CD4-positive, alpha-beta T cell treated with Interleukin-10 for 1 hour (primary cell): ENCODE data around the gene TTLL9.
"Not testable (repeated sequence)": the region's sequence is repeated elsewhere in the genome, so short reads cannot be mapped to it uniquely, and the experiment has no call there.

ENCODE experiments used
- DNase-seq: peaks from one replicate; pipeline ENCODE4 v3.0.0-alpha.2; 2020

Gene TTLL9

GRCh38 chr20:31883829-31884228 is 13.4 kb downstream of the TTLL9 start:
- DNase-seq, result no peak

- DNase-seq, result no peak
These were observed 20.2 kb downstream of the TTLL9 start for GRCh38 chr20:31890646-31891045.

DNA sequence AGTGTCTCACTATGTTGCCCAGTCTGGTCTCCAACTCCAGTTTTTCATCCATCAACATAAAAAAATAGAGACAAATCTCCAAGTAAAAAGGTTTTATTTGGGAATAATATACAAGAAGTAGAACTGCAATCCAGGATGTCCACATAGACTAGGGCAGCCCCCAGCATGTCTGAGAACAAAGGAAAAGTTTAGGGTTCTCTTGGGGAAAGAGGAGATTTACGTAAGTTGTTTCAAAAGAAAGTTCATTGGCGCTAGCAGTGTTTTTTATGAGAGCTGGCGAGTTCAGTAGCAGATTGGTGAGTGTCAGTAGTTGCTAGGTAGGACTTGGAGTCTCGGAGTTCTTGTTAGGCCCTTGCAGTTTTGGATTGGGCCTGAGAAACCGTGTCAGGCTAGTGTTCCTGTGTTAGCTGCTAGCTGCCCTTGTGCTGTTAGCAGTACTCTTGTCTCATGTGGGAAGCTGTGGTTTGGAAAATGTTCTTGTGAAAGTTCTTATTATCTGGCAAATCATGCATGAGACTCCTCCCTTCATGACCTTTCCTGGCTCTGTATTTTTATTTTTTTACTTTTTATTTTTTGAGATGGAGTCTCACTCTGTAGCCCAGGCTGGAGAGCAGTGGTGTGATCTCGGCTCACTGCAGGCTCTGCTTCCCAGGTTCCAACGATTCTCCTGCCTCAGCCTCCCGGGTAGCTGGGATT is 24.7 kb downstream of the TTLL9 start:
- peak; percentile 49 for DNase-seq

DNA sequence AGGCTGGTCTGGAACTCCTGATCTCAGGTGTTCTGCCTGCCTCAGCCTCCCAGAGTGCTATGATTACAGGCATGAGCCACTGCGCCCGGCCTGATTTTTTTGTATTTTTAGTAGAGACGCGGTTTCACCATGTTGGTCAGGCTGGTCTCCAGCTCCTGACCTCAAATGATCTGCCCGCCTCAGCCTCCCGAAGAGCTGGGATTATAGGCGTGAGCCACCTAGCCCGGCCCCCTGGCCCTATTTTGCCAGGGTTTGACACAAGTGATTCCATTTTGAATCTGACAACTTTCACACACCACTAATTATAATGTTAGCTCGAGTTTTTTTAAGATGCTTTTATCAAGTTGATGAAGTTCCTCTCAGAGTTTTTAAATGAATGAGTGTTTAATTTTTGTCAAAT is 25.6 kb downstream of the TTLL9 start:
- no peak for DNase-seq

- DNase-seq, result no peak
These were observed 27.1 kb downstream of the TTLL9 start for GRCh38 chr20:31897541-31897940.

DNA sequence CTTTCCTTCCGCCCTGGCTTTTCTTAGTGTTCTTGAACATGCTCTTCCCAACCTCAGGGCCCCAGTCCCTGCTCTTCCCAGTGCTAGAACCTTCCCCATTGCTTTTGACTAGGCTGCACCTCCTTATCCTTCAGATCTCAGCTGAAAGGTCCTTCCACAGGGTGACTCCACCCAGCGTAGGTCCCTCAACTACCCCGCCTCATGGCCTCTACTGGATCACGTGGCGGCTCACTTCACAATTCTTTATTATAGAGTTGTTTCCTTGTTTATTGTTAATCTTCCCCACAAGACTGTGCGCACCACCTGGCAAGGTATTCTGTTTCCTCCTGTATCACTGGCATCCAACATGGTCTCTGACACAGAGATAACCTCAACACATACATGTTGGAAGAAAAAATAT is 31.2 kb downstream of the TTLL9 start:
- DNase-seq, result no peak

GRCh38 chr20:31903627-31904386 is 33.4 kb downstream of the TTLL9 start:
- DNase-seq, result no peak

DNA sequence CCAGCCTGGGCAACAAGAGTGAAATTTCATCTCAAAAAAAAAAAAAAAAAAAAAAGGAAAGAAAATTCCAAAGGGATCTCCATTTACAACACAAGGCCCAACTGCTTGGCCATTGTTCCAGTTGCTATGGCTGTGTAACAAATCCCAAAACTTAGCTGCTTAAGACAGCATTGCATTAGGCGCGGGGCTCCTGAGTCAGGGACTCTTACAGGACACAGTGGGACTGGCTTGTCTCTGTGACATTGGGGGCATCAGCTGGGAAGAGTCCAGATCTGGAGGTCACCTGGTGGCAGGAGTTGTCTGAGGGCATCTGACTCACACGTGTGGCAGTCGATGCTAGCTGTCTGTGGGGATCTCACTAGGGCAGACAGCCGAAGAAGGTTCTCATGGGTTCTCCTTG is 35.6 kb downstream of the TTLL9 start:
- no peak for DNase-seq

DNA sequence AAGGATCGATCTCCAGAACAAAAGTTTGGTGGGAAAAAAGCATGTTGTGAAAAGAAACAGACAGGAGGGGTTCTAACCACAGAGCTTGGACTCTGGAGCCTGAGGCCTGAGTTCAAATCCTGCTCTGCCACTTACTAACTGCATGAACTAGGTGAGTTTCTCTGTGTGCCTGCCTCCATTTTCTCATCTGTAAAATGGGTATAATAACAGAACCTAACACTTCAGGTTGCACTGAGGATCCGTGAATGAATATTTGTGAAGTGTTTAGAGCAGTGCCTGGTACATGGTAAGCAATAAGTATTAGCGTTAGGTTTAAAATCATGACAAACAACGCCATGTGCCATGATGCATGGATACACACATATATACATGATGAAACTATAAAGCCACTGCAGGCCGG is 36.6 kb downstream of the TTLL9 start:
- no peak for DNase-seq

- DNase-seq, result no peak
These were observed 37.6 kb downstream of the TTLL9 start for GRCh38 chr20:31908016-31908415.

- no peak for DNase-seq
These were observed 38.0 kb downstream of the TTLL9 start for GRCh38 chr20:31908424-31908823.

- DNase-seq, result no peak
These were observed 39.0 kb downstream of the TTLL9 start for GRCh38 chr20:31909253-31910070.

DNA sequence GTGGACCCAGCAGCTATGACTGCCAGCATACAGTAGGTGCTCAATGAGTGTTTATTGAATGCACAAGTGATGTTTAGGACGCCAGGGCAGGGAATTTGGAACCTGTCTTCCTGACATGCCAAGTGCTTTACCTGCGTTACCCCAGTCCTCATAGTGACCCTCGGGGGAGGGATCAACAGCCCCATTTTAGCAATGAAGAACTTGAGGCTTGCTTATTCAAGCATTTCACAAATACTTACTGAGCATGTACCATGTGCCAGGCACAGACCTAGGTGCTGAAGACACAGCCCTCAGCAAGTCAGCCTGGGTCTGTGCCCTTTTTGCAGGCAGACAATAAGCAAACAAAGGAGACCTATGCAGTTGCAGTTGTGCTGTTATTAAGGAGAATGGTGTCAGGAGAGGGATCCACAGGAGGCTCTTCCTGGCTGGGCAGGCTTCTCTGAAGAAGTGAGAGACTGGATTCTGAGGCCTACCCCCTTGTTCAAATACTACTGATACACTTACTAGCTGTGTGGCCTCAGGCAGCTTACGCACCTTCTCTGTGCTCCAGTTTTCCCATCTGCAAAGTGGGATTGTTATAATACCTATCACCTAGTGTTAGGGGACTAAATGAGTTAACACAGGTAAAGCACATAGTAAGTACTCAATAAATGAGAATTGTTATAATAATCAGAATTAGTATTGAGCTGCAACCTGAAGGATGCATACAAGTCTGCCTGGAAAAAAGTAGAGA is 39.8 kb downstream of the TTLL9 start:
- DNase-seq, result no peak

GRCh38 chr20:31913431-31914157 is 43.2 kb downstream of the TTLL9 start:
- DNase-seq, result no peak

DNA sequence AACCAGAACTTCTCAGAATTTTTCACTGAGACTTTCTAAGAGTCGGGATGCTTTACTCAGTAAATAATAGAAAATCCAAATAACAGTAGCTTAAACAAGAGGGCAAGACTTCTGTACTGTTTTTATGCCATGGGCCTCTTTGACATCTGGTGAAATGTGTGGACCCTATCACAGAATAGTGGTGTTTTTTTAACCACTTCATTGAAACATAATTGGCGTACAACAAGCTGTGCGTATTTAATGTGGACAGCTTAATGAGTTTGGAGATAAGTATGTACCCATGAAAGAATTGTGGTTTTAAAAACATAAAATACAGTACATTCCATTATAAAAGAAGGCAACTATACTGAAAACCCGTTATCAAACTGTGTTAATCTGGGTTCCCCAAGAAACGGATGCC is 43.7 kb downstream of the TTLL9 start:
- DNase-seq, result no peak

DNA sequence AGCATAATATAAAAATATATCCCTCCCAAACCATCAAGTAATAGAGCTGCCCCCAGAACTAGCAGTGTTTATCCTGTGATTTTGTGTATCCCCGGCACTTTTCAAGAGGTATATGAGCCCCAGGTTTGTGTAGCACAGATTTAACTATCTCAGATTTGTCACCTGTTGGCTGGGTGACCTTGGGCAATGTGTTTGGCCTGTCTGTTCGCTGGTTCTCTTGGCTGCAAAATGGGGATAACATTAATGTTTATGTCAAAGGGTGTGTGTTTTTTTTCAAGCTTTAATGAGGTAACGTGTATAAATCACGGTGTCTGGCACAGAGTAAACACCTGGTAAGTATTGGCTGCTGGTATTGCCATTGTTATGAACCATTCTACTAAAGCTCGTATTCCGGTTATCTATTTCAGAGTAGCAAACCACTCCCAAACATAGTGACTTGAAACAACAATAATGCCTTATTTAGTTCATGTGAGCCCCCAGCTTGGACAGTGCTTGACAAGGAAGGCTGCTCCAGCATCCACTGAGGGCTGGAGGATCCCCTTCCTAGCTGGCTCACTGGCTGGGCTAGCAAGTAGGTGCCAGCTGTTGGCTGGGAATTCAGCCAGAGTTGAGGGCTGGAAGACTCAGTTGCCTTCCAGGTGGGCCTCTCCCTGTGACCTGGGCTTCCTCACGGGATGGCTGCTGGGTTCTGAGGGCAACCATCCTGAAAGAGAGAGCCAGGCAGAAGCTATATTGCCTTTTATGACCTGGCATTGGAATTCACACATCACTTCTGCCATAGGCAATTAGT is 45.3 kb downstream of the TTLL9 start:
- no peak for DNase-seq

- DNase-seq, result no peak
These were observed 46.3 kb downstream of the TTLL9 start for GRCh38 chr20:31916708-31917107.

DNA sequence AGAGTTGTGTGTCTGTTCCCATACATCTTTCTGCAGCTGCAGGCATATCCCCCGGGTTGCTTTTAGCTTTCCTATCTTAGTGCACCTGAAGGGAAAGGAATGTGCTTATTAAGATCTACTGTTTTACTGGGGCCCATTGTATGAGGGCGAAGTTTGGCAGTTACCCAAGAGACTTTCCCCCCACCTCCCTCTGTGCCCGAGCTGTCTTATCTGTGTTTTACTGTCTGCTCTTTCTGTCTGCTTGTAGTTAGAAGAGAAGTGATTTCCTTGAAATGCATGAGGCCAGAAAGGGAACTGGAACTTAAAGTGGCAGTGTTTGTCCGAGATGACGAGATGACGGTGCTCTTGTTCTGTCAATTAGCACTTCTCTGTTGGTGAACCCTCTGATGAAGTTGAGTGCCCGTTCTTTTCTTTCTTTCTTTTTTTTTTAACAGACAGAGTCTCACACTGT is 47.6 kb downstream of the TTLL9 start:
- DNase-seq, result not testable (repeated sequence)

DNA sequence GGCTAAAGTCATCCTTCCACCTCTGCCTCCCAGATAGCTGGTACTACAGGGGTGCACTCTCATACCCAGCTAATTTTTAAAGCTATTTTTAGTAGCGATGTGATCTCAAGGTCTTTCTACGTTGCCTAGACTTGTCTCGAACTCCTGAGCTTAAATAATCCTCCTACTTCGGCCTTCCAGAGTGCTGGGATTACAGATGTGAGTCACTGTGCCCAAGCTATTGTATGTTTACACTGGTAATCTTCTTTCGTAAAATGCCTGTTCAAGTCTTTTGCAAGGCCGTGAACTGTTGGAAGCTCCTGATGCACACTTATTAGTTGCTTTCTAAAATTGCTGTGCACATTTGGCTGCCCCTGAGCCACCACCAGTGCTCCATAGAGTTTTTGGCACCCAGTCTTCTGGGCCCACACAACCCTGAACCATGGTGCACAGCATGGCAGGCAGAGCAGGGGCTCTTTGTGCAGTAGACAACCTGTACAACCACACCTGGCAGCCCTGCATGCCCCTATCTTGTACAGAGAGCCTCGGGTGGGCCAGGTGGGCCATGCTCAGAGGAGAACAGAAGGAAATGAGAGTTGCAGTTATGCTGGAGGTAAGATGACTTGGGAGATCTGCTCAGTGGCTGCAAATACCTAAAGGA is 48.2 kb downstream of the TTLL9 start:
- no peak for DNase-seq

GRCh38 chr20:31919410-31920155 is 49.1 kb downstream of the TTLL9 start:
- no peak for DNase-seq
